Loucy (cell line): ENCODE data around the gene VRK2.

Source experiments
- CTCF ChIP-seq: fragments of 200-600 bp; sonication (generic); conservative IDR thresholded peaks from 2 replicates; pipeline ENCODE4 v1.5.1; 2014; ENCODE audit warnings: mild to moderate bottlenecking, antibody characterized with exemption, low read length
- EZH2phosphoT487 ChIP-seq: fragments of 200-600 bp; IDR thresholded peaks from 2 replicates; pipeline ENCODE4 v1.6.1; 2018; ENCODE audit warnings: antibody characterized with exemption, mild to moderate bottlenecking, moderate library complexity, borderline replicate concordance

GRCh38 chr2:58054264-58054663 is 7.7 kb downstream of the VRK2 start:
- TF ChIP-seq CTCF (no peak), EZH2phosphoT487 (no peak)
